Stimulated activated CD4-positive, alpha-beta T cell treated with anti-CD3 and anti-CD28 coated beads, TNF-alpha, amount 100 ng/mL, for 48 hours (primary cell): ENCODE data around the gene NMT1.
A peak's percentile ranks its signal among the peaks of the same experiment; 100 is the strongest.
"Not testable (repeated sequence)": the region's sequence is repeated elsewhere in the genome, so short reads cannot be mapped to it uniquely, and the experiment has no call there.

Experiments
- DNase-seq, 3 donors: peaks; one replicate each; pipeline ENCODE4 v3.0.0-alpha.2; 2020; ENCODE audit warnings: low read depth in 3 of 3

The NMT1 gene

DNA sequence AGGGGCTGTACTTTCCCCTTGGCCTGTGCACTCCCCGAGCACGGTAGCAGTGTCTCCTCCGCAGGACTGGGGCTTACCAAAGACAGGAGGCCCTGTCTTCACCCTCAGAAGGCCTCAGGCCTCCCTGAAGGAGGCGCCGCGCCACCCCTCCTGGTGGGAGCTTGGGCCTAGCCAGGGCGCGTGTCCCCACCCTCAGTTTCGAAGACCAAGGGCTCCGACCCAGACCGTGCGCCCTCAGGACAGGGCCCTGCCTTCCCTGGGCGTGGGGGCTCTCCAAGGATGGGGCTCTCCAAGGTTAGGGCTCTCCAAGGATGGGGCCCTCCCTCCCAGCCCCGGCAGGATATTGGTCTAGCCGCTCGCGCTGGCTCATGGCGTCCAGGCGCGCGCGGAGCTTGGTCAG, 59.4 kb downstream of the NMT1 start:
- DNase-seq, result no peak

DNA sequence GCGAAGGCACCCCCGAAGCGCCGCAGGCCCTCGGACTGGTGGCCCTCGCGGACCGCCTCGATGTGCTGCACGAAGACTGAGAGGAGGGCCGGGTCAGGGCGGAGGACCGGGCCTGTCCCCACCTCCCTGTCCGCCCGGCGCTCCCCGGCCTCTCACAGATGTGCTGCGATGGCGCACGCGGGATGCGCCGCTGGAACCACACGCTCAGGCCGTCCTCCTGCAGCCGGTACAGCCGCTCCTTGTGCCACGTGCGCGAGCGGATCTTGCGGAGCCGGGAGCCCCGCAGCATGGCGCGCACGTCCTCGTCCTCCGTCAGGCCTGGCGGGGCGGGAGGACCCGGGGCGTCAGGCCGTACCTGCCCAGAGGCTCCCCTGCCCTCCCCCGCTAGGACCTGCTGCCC, 59.9 kb downstream of the NMT1 start:
- DNase-seq, result no peak

- no peak for DNase-seq
Observed at GRCh38 chr17:45123076-45123770, 62.1 kb downstream of the NMT1 start.

DNA sequence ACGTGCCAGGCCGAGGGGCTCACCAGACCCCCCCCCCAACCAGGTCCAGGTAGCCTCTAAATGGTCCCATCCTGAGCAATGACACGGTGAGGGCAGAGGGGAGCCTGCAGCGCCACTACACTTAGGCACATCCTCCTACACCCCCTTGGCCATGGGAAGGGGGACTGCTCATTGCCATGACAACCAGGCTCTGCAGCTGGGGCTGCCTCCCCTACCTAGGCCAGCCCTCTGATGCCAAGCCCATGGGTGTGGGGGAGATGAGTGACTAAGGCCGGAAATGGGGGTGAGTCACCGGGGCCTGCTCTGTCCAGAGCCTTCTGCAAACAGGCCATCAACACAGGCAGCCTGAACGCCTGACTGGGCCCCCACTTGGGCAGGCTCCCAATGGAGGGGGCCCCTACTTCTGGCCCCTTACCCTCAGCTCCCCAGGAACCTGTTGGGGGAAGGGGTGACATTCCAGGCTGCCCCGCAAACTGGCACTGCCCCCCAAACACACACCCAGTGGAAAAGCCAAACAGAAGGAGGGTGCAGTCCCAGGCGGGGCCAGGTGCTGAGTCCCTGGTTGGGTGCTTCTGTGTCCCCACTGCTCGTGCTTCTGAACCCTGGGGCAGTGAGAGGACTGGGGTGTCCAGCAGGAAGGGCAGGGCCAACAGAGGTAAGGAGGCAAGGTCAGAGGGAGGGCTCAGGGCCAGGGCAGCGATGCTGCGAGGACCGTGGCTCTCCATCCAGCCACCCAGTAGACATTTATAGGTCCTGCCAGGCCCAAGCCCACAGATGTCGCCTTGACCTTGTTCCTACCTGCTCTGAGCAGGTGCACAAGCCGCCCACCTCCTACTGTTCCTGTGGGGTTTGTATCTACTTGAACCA, 63.0 kb downstream of the NMT1 start:
- DNase-seq, result no peak

GRCh38 chr17:45124797-45125122, 63.6 kb downstream of the NMT1 start:
- DNase-seq, result not testable (repeated sequence)

- DNase-seq, result no peak
Observed at GRCh38 chr17:45125509-45125908, 64.4 kb downstream of the NMT1 start.

GRCh38 chr17:45127207-45127547, 66.1 kb downstream of the NMT1 start:
- no peak for DNase-seq

DNA sequence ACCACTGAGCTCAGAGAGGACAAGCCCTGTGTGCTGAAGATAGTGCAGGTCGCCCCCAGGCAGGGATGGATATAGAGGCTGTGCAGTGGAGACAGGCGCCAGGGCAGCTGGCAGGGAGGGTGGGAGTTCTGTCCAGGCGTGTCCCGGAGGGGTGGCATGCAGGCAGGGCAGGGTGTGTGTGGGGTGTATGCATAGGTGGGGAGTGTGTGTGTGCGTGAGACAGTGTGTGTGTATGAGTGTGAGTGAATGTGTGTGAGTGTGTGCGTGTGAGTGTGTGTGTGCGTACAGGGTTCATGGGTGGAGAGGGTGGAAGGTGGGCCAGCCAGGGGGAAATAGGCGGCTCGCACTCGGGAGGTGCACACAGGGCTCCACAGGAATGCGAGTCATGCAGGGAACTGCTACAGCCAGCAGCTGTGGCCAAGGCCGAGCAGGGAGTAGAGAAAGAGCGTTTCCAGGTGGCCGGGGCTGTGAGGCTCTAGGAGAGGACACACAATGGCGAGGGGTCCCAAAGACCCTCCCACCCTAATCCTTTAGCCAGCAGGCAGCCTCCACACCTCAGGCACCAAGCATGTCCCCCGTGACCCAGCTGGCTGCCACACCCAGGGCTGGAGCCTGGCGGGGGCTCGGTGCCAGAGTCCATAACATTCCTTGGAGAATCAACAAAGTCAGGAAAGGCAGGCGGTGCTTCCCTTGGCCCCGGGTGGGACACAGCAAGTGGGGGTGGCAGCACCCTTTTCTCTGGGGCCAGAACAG, 66.6 kb downstream of the NMT1 start:
- no peak for DNase-seq

DNA sequence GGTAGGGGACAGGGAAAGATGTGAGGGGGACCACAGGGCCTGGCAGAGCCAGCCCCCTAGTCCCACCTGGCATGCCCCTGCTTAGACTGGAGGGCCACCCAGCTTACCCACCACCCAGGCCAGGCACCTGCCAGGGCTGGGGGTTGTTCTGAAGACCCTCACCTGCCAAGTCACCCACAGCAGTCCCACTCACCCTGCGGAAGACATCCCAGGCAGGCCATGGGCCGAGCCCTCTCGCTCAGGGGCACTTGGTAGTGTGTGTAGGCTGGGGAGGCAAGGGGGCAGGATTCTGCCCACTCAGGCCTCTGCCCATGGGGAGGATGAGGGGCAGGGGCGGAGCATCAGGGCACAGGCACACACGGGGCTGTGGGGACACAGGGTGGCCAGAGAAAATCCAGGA, 67.2 kb downstream of the NMT1 start:
- no peak for DNase-seq

- DNase-seq, result no peak
Observed at GRCh38 chr17:45128989-45129388, 67.9 kb downstream of the NMT1 start.

DNA sequence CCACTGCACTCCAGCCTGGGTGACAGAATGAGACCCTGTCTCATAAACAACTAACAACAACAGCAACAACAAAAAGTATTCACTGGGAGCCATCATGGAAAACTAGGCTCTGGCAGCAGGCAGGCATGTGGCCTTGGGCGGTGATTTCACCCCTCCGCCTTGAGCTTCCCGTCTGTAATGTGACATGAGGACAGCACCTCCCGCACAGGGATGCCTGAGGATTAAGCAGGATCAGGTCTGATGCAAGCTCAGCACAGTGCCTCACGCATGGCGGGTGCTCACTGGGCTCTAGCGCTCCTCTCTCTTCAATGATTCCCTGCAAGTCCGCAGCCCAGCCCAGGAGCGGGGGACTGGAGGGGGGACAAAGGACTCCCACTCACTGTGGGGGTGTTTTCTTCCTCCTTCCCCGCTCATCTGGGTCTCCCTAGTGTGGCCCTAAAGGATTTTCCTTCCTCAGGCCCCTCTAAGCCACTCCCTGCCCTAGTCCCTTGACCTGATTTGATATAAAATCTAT, 68.4 kb downstream of the NMT1 start:
- DNase-seq, result no peak

GRCh38 chr17:45129940-45130680, 69.0 kb downstream of the NMT1 start:
- no peak for DNase-seq

GRCh38 chr17:45130681-45131615, 69.8 kb downstream of the NMT1 start:
- DNase-seq, result no peak

DNA sequence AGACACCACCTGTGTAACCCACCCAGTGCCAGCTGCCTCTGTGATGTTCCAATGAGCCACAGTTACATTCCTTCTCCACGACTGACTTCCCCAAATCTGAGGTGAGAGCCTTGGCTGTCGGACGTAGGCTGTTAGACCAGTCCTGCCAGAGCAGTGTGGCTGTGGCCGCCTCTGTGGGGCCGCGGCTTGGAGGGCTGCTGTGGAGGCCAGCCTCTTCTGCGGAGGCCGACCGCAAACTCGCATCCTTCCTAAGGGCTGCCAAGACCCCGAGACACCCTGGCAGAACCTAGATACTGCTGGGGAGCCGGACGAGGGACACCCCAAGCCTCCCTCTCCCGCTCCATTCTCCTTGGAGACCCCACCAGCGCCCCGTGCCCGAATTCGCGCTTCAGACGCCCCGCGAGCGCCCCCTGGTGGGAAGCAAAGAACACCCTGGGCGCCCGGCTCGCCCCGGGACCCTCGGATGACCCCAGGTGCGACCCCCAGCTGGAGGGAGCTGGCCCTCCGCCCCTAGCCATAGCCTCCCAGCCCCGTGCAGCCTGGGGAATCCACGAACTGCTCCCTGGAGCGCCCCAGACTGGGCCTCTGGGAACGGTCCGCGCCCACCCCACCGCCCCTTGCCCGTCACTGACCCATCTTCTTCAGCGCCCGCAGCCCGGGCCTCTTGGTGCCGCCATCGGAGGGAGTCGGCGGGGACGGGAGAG, 70.7 kb downstream of the NMT1 start:
- peak in 2 of 3 donors; percentile 45 to 47 for DNase-seq

DNA sequence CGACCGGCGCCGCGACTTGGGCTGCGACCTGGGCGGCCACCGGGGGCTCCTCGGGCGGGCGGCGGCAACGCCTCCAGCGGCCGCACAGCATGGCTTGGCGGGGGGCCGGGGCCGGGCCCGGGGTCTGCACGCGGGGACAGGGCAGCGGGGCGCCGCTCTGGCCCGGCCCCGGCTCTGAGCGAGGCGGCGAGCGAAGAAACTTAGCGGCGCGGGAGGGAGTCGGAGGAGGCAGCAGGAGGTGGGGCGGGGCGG, 71.1 kb downstream of the NMT1 start, which contains the start of gene PLCD3:
PLCD3 (minus strand) TSS at position 196 of the 252 bp plus-strand sequence; CDS start at position 91, 105 bp downstream.
- no peak for DNase-seq

- peak in 2 of 3 donors; percentile 46 to 78 for DNase-seq
Observed at GRCh38 chr17:45132572-45133463, 71.7 kb downstream of the NMT1 start.

DNA sequence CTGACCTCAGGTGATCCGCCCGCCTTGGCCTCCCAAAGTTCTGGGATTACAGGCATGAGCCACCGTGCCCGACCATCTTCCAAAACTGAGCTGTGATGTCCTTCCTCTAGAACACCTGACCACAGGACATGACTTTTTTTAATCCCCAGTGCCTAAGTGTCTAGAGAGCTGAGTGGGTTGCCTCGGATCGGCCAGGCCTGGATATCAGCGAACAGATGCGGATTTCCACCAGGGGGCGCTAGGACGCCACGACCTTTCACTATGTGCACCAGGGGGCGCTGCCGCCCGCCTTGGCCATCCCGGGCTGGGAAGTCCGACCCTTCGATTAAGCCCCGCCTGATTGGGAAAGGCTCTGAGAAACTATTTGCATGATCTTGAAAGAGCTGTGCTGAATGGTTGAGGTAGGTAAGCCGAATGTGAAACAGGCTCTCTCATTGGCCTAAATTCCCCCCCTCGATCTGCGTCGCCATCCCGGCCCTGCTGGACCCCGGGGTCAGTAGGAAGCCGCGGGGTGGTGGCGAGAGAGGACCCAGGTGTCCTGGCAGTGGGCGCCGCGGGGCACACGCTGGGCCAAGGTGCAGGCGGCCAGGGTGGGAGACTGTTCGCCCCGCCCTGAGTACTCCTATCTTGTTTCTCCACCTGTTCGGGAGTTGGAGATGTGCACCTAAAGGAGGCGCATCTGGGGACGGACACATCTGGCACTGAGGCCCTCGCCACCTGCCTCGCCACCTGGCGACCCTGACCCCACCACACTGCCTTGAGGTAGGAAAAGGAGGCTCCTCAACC, 74.3 kb downstream of the NMT1 start, which contains the start of gene ACBD4:
ACBD4 (plus strand) TSS at position 496 of the 786 bp plus-strand sequence. CDS start 458 bp downstream, outside the sequence.
- DNase-seq, result peak; percentile 93 to 97 (median 95)
